Naive thymus-derived CD4-positive, alpha-beta T cell (primary cell): ENCODE data around the gene INTS3. TPM values are rescaled to one million over a fixed set of nuclear protein-coding genes. Genes with fewer than 3 reads are reported as not detected.

Source experiments
- ATAC-seq: fragments of 150-1000 bp; cut with Tn5 transposase; 2 replicates; pipeline ENCODE4 v1.10.0; 2021; ENCODE audit warnings: mild to moderate bottlenecking, moderate library complexity
- CTCF ChIA-PET: fragments of 350-600 bp; sonication (Branson Sonifier 250); formaldehyde crosslinking; loops from one replicate; lab custom pipeline; 2021; ENCODE audit warnings: antibody characterized with exemption; lab: Charles Lee
- POLR2A ChIA-PET: fragments of 350-600 bp; sonication (Branson Sonifier 250); formaldehyde crosslinking; loops from one replicate; lab custom pipeline; 2021; ENCODE audit warnings: antibody characterized with exemption, inconsistent platforms; lab: Charles Lee
- DNase-seq, 9 donors: peaks; one replicate each; pipeline versions ENCODE4 v3.0.0 to v3.0.0-alpha.2; 2020 to 2022; ENCODE audit warnings: mixed read lengths in 1 of 9
- H3K27ac ChIP-seq: one replicate; pipeline ENCODE4 v1.7.0; 2013; ENCODE audit warnings: mild to moderate bottlenecking, low read depth, low read length, moderate library complexity
- H3K27me3 ChIP-seq, 2 donors: one replicate each; pipeline ENCODE4 v1.7.0; 2013; ENCODE audit warnings: low read length in 2 of 2, mild to moderate bottlenecking in 2 of 2, moderate library complexity in 2 of 2; ENCODE audit not compliant: control insufficient read depth in 2 of 2, insufficient read depth in 2 of 2
- H3K36me3 ChIP-seq, 3 experiments: 1 replicate in 2 of 3; 2 replicates in 1 of 3; pipeline ENCODE4 v1.7.0; 2013; ENCODE audit warnings: low read length in 3 of 3, mild to moderate bottlenecking in 3 of 3, moderate library complexity in 1 of 3; ENCODE audit not compliant: insufficient read depth in 3 of 3, control insufficient read depth in 2 of 3
- H3K4me1 ChIP-seq, 2 donors: one replicate each; pipeline ENCODE4 v1.7.0; 2013; ENCODE audit warnings: low read length in 2 of 2, mild to moderate bottlenecking in 2 of 2, moderate library complexity in 1 of 2; ENCODE audit not compliant: control insufficient read depth in 2 of 2, insufficient read depth in 2 of 2
- H3K4me3 ChIP-seq: 2 replicates; pipeline ENCODE4 v1.7.0; 2013; ENCODE audit warnings: mild to moderate bottlenecking, low read length
- H3K9me3 ChIP-seq, 3 experiments: 1 replicate in 2 of 3; 2 replicates in 1 of 3; pipeline ENCODE4 v1.7.0; 2013; ENCODE audit warnings: low read length in 3 of 3; ENCODE audit not compliant: control insufficient read depth in 2 of 3
- H3K27ac Mint-ChIP-seq, 9 donors: one replicate each; pipeline ENCODE4 v1.8.0; 2020 to 2022; ENCODE audit warnings: mixed read lengths in 9 of 9, mild to moderate bottlenecking in 8 of 9, moderate library complexity in 5 of 9, inconsistent platforms in 2 of 9
- H3K27me3 Mint-ChIP-seq, 5 donors: one replicate each; pipeline ENCODE4 v1.8.0; 2021 to 2022; ENCODE audit warnings: mixed read lengths in 5 of 5, mild to moderate bottlenecking in 1 of 5
- H3K36me3 Mint-ChIP-seq, 5 donors: one replicate each; pipeline ENCODE4 v1.8.0; 2020 to 2022; ENCODE audit warnings: mixed read lengths in 5 of 5, mild to moderate bottlenecking in 3 of 5, inconsistent platforms in 1 of 5
- H3K4me1 Mint-ChIP-seq, 7 donors: one replicate each; pipeline ENCODE4 v1.8.0; 2020 to 2022; ENCODE audit warnings: mixed read lengths in 7 of 7, mild to moderate bottlenecking in 3 of 7, inconsistent platforms in 1 of 7
- H3K4me3 Mint-ChIP-seq, 10 donors: one replicate each; pipeline ENCODE4 v1.8.0; 2020 to 2022; ENCODE audit warnings: mild to moderate bottlenecking in 10 of 10, mixed read lengths in 10 of 10, moderate library complexity in 6 of 10, inconsistent platforms in 2 of 10
- H3K9me3 Mint-ChIP-seq, 11 donors: one replicate each; pipeline ENCODE4 v1.8.0; 2020 to 2022; ENCODE audit warnings: mixed read lengths in 11 of 11, mild to moderate bottlenecking in 4 of 11, inconsistent platforms in 1 of 11, moderate library complexity in 1 of 11
- intact Hi-C, 2 donors: fragments of 100-400 bp; cut with micrococcal nuclease; formaldehyde crosslinking; loops; one replicate each; pipeline ENCODE4 v1.15.1; 2023
- polyA plus RNA-seq, 2 donors: library from polyadenylated mRNA; unstranded; fragments of 300-500 nt; fragmentation: Illumina TruSeq; gene quantifications; one replicate each; pipeline ENCODE4 v1.2.3, GENCODE V29; 2021
- total RNA-seq, 6 experiments: library from RNA in 5 of 6; stranded (reverse) in 5 of 6; gene quantifications; 1 replicate in 5 of 6; 2 replicates in 1 of 6; pipeline ENCODE4 v1.2.3 and lab custom pipeline; 2021 to 2026

INTS3 gene
- total and polyA plus RNA-seq, 7 experiments from 2014 or later = 9.5 to 68.1 (median 54.3) TPM

GRCh38 chr1:153770797-153771196, 42.9 kb downstream of the INTS3 start:
- ChIA-PET POLR2A (interaction anchor here (0.6 kb wide), 1 partner anchor 217 kb away, joined by 3 read pairs; no protein-coding TSS in a partner anchor), CTCF (no interaction called here)
- no peaks in the 10 kb centered on the region for H3K27me3 ChIP-seq
- intact Hi-C loops = no loop called here
- DNase-seq (no peak), ATAC-seq (no peak)
- Mint-ChIP-seq H3K27me3 (no peaks in the 10 kb centered on the region), H3K27ac (no peak overlapping the region), H3K4me3 (no peak overlapping the region), H3K9me3 (no peaks in the 10 kb centered on the region), H3K4me1 (peaks cover 4 to 21% (median 15%) of the 10 kb centered on the region in 7 donors), H3K36me3 (peaks cover 5 to 41% (median 12%) of the 10 kb centered on the region in 5 donors)
- no peak overlapping the region for H3K27ac ChIP-seq
- peaks cover 0 to 9% of the 10 kb centered on the region in 2 donors for H3K4me1 ChIP-seq
- peaks cover 0 to 63% (median 14%) of the 10 kb centered on the region in 3 experiments for H3K36me3 ChIP-seq
- no peak overlapping the region for H3K4me3 ChIP-seq
- H3K9me3 ChIP-seq = no peaks in the 10 kb centered on the region

- Histone ChIP-seq H3K9me3 (no peaks in the 10 kb centered on the region), H3K4me3 (no peak overlapping the region), H3K36me3 (peaks cover 0 to 63% (median 14%) of the 10 kb centered on the region in 3 experiments), H3K27ac (no peak overlapping the region), H3K27me3 (no peaks in the 10 kb centered on the region), H3K4me1 (peaks cover 3 to 13% of the 10 kb centered on the region in 2 donors)
- ChIA-PET POLR2A (interaction anchor here (0.6 to 1.5 kb wide), 2 partner anchors 216 to 219 kb away, joined by 3 to 4 read pairs; partner anchors contain the start of gene RPS27), CTCF (no interaction called here)
- ATAC-seq (no peak), DNase-seq (no peak)
- no peaks in the 10 kb centered on the region for H3K27me3 Mint-ChIP-seq
- H3K27ac Mint-ChIP-seq = no peak overlapping the region
- no peaks in the 10 kb centered on the region for H3K9me3 Mint-ChIP-seq
- peaks cover 5 to 21% (median 18%) of the 10 kb centered on the region in 7 donors for H3K4me1 Mint-ChIP-seq
- no peak overlapping the region for H3K4me3 Mint-ChIP-seq
- intact Hi-C loops = no loop called here
- peaks cover 5 to 39% (median 12%) of the 10 kb centered on the region in 5 donors for H3K36me3 Mint-ChIP-seq
Measured at GRCh38 chr1:153771261-153771660, 43.4 kb downstream of the INTS3 start.

GRCh38 chr1:153771841-153772593, 44.2 kb downstream of the INTS3 start:
- POLR2A ChIA-PET = interaction anchor here (1.5 kb wide), 1 partner anchor 218 kb away, joined by 4 read pairs; the partner anchor contains the start of gene RPS27
- Mint-ChIP-seq H3K36me3 (peaks cover 5 to 37% (median 9%) of the 10 kb centered on the region in 5 donors), H3K4me1 (peaks cover 10 to 27% (median 23%) of the 10 kb centered on the region in 7 donors), H3K9me3 (no peaks in the 10 kb centered on the region), H3K27me3 (no peaks in the 10 kb centered on the region), H3K27ac (peak overlapping the region in 1 of 9 donors; percentile 38), H3K4me3 (no peak overlapping the region)
- Histone ChIP-seq H3K4me1 (peaks cover 6 to 21% of the 10 kb centered on the region in 2 donors), H3K27me3 (no peaks in the 10 kb centered on the region), H3K4me3 (no peak overlapping the region), H3K36me3 (peaks cover 0 to 58% (median 11%) of the 10 kb centered on the region in 3 experiments), H3K9me3 (no peaks in the 10 kb centered on the region), H3K27ac (no peak overlapping the region)
- CTCF ChIA-PET = interaction anchor here (0.6 kb wide), 1 partner anchor 48 kb away, joined by 3 read pairs; no protein-coding TSS in a partner anchor
- DNase-seq (no peak), ATAC-seq (no peak)
- intact Hi-C loops = no loop called here

GRCh38 chr1:153773096-153773921, 45.5 kb downstream of the INTS3 start:
- Histone ChIP-seq H3K27ac (no peak overlapping the region), H3K9me3 (no peaks in the 10 kb centered on the region), H3K4me3 (no peak overlapping the region), H3K36me3 (peaks cover 0 to 45% (median 0%) of the 10 kb centered on the region in 3 experiments), H3K4me1 (peaks cover 6 to 23% of the 10 kb centered on the region in 2 donors), H3K27me3 (no peaks in the 10 kb centered on the region)
- peak overlapping the region in 5 of 9 donors; percentile 8 to 66 (median 33) for H3K27ac Mint-ChIP-seq
- ATAC-seq = peak; percentile 39
- H3K4me1 Mint-ChIP-seq = peaks cover 14 to 35% (median 26%) of the 10 kb centered on the region in 7 donors
- peaks cover 0 to 26% (median 4%) of the 10 kb centered on the region in 5 donors for H3K36me3 Mint-ChIP-seq
- H3K9me3 Mint-ChIP-seq = peaks cover 0 to 3% (median 0%) of the 10 kb centered on the region in 11 donors
- H3K27me3 Mint-ChIP-seq = no peaks in the 10 kb centered on the region
- intact Hi-C loops = no loop called here
- DNase-seq = no peak
- POLR2A ChIA-PET = no interaction called here
- peak overlapping the region in 6 of 10 donors; percentile 8 to 61 (median 18) for H3K4me3 Mint-ChIP-seq
- CTCF ChIA-PET = no interaction called here

GRCh38 chr1:153774026-153774595, 46.3 kb downstream of the INTS3 start:
- no peaks in the 10 kb centered on the region for H3K27me3 ChIP-seq
- POLR2A ChIA-PET = interaction anchor here (0.6 kb wide), 1 partner anchor 192 kb away, joined by 3 read pairs; no protein-coding TSS in a partner anchor
- peak overlapping the region; percentile 8 to 89 (median 85) for H3K4me3 Mint-ChIP-seq
- H3K27ac ChIP-seq = peak overlapping the region; percentile 8
- H3K36me3 Mint-ChIP-seq = peaks cover 0 to 18% (median 3%) of the 10 kb centered on the region in 5 donors
- peaks cover 0 to 37% (median 0%) of the 10 kb centered on the region in 3 experiments for H3K36me3 ChIP-seq
- H3K27me3 Mint-ChIP-seq = no peaks in the 10 kb centered on the region
- H3K27ac Mint-ChIP-seq = peak overlapping the region in 8 of 9 donors; percentile 32 to 82 (median 62)
- peaks cover 6 to 23% of the 10 kb centered on the region in 2 donors for H3K4me1 ChIP-seq
- intact Hi-C loops = loop anchor here in 1 of 2 donors (2.0 kb wide), 1 partner anchor 447 kb away; the partner anchor contains the start of gene UBAP2L
- peaks cover 14 to 35% (median 26%) of the 10 kb centered on the region in 7 donors for H3K4me1 Mint-ChIP-seq
- no peaks in the 10 kb centered on the region for H3K9me3 ChIP-seq
- H3K9me3 Mint-ChIP-seq = peaks cover 0 to 3% (median 0%) of the 10 kb centered on the region in 11 donors
- H3K4me3 ChIP-seq = no peak overlapping the region
- CTCF ChIA-PET = interaction anchor here (0.6 kb wide), 1 partner anchor 61 kb away, joined by 7 read pairs; no protein-coding TSS in a partner anchor
- DNase-seq (no peak), ATAC-seq (no peak)
